ENCODE results near the gene RDH16.

Gene RDH16

GRCh38 chr12:56995201-56995929 is 38.0 kb upstream of the RDH16 start:
- no peak for DNase-seq (ENCODE audit: low read depth)
- TF ChIP-seq, protein P1, sequence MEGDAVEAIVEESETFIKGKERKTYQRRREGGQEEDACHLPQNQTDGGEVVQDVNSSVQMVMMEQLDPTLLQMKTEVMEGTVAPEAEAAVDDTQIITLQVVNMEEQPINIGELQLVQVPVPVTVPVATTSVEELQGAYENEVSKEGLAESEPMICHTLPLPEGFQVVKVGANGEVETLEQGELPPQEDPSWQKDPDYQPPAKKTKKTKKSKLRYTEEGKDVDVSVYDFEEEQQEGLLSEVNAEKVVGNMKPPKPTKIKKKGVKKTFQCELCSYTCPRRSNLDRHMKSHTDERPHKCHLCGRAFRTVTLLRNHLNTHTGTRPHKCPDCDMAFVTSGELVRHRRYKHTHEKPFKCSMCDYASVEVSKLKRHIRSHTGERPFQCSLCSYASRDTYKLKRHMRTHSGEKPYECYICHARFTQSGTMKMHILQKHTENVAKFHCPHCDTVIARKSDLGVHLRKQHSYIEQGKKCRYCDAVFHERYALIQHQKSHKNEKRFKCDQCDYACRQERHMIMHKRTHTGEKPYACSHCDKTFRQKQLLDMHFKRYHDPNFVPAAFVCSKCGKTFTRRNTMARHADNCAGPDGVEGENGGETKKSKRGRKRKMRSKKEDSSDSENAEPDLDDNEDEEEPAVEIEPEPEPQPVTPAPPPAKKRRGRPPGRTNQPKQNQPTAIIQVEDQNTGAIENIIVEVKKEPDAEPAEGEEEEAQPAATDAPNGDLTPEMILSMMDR (conservative IDR thresholded peaks at IDR 0.05; ENCODE audit: low read length): no peak
- H3K4me3 ChIP-seq (ENCODE audit: low read length): no peak overlapping the region

DNA sequence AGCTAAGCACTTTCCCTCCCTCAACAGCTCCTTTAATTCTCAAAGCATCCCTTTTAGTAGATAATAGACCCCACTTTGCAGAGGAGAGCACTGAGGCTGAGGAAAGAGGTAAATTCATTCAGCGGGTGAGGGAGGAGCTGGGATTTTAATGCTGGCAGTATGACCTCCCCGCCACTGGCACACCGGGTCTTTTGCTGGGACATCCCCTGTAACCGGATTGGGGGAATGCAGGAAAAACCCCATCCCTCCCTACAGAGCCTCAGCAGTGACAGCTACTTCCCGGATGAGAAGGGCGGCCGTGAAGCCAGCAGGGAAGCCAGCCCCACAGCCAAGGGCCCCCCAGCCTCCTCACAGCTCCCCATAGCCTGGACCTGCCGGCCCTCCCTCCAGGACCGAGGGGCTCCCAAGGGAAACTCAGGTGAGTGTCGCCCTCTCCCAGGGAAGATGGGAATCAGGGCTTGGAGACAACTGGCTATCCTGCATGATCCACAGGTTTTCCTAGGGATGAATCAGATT is 36.9 kb upstream of the RDH16 start:
- no peak overlapping the region for H3K4me3 ChIP-seq (ENCODE audit: low read length)
- DNase-seq (ENCODE audit: low read depth): no peak
- TF ChIP-seq, protein P1 (conservative IDR thresholded peaks at IDR 0.05; ENCODE audit: low read length): no peak

- H3K4me3 ChIP-seq (ENCODE audit: low read length): no peak overlapping the region
- TF ChIP-seq, protein P1 (conservative IDR thresholded peaks at IDR 0.05; ENCODE audit: low read length): no peak
- no peak for DNase-seq (ENCODE audit: low read depth)
These were observed 35.9 kb upstream of the RDH16 start for GRCh38 chr12:56993346-56993745.

GRCh38 chr12:56991319-56992246 is 34.2 kb upstream of the RDH16 start:
- no peak for DNase-seq (ENCODE audit: low read depth)
- no peak overlapping the region for H3K4me3 ChIP-seq (ENCODE audit: low read length)
- TF ChIP-seq, protein P1 (conservative IDR thresholded peaks at IDR 0.05; ENCODE audit: low read length): no peak

GRCh38 chr12:56990648-56991318 is 33.4 kb upstream of the RDH16 start:
- DNase-seq (ENCODE audit: low read depth): no peak
- no peak overlapping the region for H3K4me3 ChIP-seq (ENCODE audit: low read length)
- TF ChIP-seq, protein P1 (conservative IDR thresholded peaks at IDR 0.05; ENCODE audit: low read length): no peak

GRCh38 chr12:56989861-56990610 is 32.6 kb upstream of the RDH16 start:
- TF ChIP-seq, protein P1 (conservative IDR thresholded peaks at IDR 0.05; ENCODE audit: low read length): no peak
- DNase-seq (ENCODE audit: low read depth): no peak
- no peak overlapping the region for H3K4me3 ChIP-seq (ENCODE audit: low read length)
